ENCODE data around the gene RABAC1. TPM values are rescaled to one million over a fixed set of nuclear protein-coding genes. Genes with fewer than 3 reads are reported as not detected.

RABAC1 gene
- total and polyA plus RNA-seq, 2 experiments from 2014 or later: 151 to 206 TPM

- TF ChIP-seq ZNF462 (CRISPR knock-in tag; IDR thresholded peaks at IDR 0.05): no peak
- no peak for TF ChIP-seq STAT1 (IDR thresholded peaks at IDR 0.05; ENCODE audit: unreplicated experiment)
- no peak for TF ChIP-seq EZH2 (IDR thresholded peaks at IDR 0.05; ENCODE audit: low read depth, unreplicated experiment)
Observed at GRCh38 chr19:41998246-41999020, 39.3 kb upstream of the RABAC1 start (continued).

GRCh38 chr19:41997851-41998229 is 38.7 kb upstream of the RABAC1 start:
- no peak overlapping the region for H2AFZ ChIP-seq
- H3K27ac ChIP-seq (ENCODE audit: low read depth): no peak overlapping the region
- no peaks in the 10 kb centered on the region; the same call in 1 of the 2 replicates for H3K36me3 ChIP-seq (ENCODE audit: insufficient read depth)
- peak; percentile 76 for DNase-seq (ENCODE audit: low spot score)
- peaks cover 18% of the 10 kb centered on the region for H3K4me1 ChIP-seq (ENCODE audit: insufficient read depth)
- TF ChIP-seq, protein P1, sequence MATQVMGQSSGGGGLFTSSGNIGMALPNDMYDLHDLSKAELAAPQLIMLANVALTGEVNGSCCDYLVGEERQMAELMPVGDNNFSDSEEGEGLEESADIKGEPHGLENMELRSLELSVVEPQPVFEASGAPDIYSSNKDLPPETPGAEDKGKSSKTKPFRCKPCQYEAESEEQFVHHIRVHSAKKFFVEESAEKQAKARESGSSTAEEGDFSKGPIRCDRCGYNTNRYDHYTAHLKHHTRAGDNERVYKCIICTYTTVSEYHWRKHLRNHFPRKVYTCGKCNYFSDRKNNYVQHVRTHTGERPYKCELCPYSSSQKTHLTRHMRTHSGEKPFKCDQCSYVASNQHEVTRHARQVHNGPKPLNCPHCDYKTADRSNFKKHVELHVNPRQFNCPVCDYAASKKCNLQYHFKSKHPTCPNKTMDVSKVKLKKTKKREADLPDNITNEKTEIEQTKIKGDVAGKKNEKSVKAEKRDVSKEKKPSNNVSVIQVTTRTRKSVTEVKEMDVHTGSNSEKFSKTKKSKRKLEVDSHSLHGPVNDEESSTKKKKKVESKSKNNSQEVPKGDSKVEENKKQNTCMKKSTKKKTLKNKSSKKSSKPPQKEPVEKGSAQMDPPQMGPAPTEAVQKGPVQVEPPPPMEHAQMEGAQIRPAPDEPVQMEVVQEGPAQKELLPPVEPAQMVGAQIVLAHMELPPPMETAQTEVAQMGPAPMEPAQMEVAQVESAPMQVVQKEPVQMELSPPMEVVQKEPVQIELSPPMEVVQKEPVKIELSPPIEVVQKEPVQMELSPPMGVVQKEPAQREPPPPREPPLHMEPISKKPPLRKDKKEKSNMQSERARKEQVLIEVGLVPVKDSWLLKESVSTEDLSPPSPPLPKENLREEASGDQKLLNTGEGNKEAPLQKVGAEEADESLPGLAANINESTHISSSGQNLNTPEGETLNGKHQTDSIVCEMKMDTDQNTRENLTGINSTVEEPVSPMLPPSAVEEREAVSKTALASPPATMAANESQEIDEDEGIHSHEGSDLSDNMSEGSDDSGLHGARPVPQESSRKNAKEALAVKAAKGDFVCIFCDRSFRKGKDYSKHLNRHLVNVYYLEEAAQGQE (IDR thresholded peaks at IDR 0.05; ENCODE audit: unreplicated experiment): no peak
- TF ChIP-seq POLR2AphosphoS5 (IDR thresholded peaks at IDR 0.05; ENCODE audit: low read depth): peak; percentile 31
- H3K9me2 ChIP-seq (ENCODE audit: insufficient read depth): no peaks in the 10 kb centered on the region
- H3K27me3 ChIP-seq (ENCODE audit: insufficient read depth): peaks cover 72% of the 10 kb centered on the region
- peak; percentile 2 for ATAC-seq
- peak overlapping the region; percentile 89 for H3K4me2 ChIP-seq
- peaks cover 23% of the 10 kb centered on the region; the same call in 1 of the 2 replicates for H3F3A ChIP-seq (replicated peaks; ENCODE audit: low read depth)
- peaks cover 10% of the 10 kb centered on the region; the same call in 1 of the 2 replicates for H4K20me1 ChIP-seq (replicated peaks; ENCODE audit: insufficient read depth)
- H3K36me3 Mint-ChIP-seq (ENCODE audit: low read depth): peaks cover 11% of the 10 kb centered on the region; the same call in 2 of the 3 replicates
- peak overlapping the region; percentile 70 for H3K4me3 Mint-ChIP-seq
- H3K27ac Mint-ChIP-seq: no peak overlapping the region
- H3K27me3 Mint-ChIP-seq (ENCODE audit: insufficient read depth, low read depth, poor library complexity): peaks cover 71% of the 10 kb centered on the region
- H3K4me1 Mint-ChIP-seq: peaks cover 34% of the 10 kb centered on the region
- no peaks in the 10 kb centered on the region for H3K9me3 Mint-ChIP-seq
- H3K79me2 ChIP-seq (replicated peaks; ENCODE audit: insufficient read depth): no peaks in the 10 kb centered on the region
- peak overlapping the region; percentile 58 for H3K4me3 ChIP-seq
